Measurements from ENCODE around the gene ANO10.
"Not testable (repeated sequence)": the region's sequence is repeated elsewhere in the genome, so short reads cannot be mapped to it uniquely, and the experiment has no call there.

The ANO10 gene

GRCh38 chr3:43462566-43462965 lies 159.2 kb downstream of the ANO10 start:
- not testable (repeated sequence) for DNase-seq

DNA sequence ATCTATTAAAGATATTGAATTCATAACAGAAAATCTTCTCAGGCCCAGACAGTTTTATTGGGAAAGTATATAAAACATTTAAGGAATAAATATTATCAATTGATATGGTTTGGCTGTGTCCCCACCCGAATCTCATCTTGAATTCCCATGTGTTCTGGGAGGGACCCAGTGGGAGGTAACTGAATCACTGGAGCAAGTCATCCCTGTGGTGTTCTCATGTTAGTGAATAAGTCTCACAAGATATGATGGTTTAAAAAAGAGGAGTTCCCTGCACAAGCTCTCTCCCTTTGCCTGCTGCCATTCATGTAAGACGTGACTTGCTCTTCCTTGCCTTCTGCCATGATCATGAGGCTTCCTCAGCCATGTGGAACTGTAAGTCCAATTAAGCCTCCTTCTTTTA lies 160.5 kb downstream of the ANO10 start:
- DNase-seq: no peak

GRCh38 chr3:43457038-43457437 lies 164.8 kb downstream of the ANO10 start:
- DNase-seq: not testable (repeated sequence)

GRCh38 chr3:43455233-43455632 lies 166.6 kb downstream of the ANO10 start:
- no peak for DNase-seq

GRCh38 chr3:43453981-43454380 lies 167.8 kb downstream of the ANO10 start:
- DNase-seq: no peak

- no peak for DNase-seq
These were observed 170.0 kb downstream of the ANO10 start for GRCh38 chr3:43451670-43452254.

DNA sequence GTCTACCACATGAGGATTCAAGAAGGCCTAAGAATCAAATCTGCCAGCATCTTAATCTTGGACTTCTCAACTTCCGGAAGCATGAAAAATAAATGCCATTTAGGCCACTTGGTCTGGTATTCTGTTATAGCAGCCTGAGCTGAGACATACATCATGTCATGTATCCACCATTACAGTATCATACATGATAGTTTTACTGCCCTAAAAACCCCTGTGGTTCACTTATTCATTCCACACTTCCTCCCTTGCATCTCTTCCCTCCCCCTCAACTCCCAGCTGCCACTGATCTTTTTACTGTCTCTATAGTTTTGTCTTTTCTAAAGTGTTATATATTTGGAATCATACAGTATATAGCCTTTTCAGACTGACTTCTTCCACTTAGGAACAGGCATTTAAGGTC lies 173.7 kb downstream of the ANO10 start:
- no peak for DNase-seq

GRCh38 chr3:43445820-43446219 lies 176.0 kb downstream of the ANO10 start:
- no peak for DNase-seq

DNA sequence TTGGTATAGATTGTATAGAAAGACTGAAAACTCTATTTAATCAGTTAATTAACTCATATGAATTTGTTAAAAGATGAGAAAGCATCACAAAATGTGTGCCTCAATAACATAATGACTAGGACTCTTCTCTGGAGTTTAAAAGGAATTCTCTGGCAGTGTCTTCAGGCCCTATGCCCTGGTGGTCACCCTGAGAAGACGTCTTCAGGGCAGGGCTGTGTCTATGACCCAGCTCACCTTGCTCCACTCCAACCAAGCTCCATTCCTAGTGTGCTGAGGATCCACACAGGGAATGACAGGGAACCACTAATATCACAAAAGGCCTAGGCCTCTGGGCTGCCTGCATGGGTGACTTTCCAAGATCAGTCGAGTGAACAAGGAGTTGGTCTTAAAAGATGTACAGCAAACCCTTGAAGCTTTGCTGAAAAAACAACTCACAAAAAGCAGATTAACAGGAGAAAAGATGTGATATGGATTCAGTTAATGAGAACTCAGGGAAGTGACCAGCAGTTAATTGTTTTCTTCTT lies 178.9 kb downstream of the ANO10 start:
- DNase-seq: no peak

DNA sequence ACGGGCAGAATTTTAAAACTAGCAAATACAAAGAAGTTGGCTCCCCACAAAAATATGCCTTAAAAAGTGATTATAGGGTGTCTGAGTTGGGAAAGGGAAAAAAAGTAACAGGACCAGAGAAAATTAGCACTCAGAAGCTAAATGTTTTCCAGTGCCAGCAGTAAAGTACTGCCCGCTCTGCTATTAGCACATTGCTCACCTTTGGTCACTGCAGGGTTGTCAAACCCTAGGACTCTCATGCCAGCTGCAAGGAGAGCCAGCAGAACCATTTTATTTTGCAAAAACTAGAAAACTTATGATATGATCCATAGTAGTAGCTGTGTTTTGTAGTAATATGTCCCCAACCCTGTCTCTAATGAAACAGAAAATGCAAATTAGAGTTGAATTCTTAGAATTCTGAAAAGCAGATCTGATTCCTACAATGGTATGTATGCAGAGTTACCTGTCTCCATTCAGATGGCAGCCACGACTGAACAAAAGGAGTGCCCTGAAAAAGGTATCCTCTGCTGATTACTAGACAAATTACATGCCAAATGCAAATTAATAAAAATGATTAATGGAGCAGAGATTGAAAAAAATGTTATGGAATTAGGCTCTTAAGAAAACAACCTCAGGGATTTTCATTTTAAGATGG lies 185.2 kb downstream of the ANO10 start:
- no peak for DNase-seq

DNA sequence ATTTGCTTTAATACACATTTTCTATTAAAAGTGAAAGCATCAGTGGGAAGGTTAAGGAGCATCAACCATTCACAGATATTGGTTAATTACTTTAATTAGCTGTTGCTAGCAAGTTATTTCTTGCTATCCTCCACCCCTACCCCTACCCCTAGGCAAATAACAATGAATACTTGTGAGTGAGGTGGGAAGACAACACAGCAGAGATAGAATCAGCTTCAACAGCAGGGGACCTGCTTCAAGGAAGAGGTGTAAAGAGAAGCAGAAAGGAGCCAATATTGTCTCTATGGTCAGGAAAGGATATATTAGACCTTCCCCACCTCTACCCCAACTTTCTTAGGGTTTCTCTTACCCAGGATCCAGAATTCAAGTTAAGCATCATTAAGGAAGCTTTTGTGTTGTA lies 186.1 kb downstream of the ANO10 start:
- no peak for DNase-seq

DNA sequence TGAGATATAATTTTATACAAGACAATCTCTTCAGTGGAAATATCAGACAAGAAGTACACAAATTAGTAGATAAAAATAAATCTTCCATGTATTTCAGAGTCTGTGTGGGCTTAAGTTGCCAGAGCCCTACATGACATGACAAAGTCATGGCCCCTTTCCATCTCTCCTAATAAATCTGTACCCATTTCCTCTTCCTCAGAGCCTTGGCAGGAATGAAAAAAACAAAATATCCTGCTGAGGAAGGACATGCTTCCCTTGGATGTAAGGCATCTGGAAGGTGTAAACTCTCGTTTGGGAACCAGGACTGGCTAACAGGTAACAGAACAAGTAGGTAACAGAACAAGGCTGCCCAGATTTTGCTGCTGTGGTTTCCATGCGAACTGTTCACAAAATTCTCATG lies 187.4 kb downstream of the ANO10 start:
- DNase-seq: no peak

DNA sequence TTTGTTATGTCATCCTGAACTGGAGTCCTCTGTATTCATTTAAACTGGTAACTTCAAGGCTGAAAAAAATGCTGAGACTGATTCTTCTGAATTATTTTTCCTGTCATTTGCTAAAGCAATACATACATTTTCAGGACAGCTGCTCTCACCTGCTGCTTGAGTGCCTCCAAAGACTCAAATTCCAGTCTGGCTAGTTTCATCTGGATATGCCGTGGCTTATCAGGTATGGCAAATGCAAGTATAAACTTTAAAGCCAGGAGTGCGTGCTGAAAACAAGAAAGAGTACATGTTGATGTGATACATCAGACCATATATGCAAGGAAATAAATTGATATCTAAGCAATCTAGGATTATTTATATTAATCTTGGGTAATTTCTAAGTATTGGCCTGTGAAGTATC lies 189.3 kb downstream of the ANO10 start:
- no peak for DNase-seq

GRCh38 chr3:43426388-43426787 lies 195.4 kb downstream of the ANO10 start:
- no peak for DNase-seq

DNA sequence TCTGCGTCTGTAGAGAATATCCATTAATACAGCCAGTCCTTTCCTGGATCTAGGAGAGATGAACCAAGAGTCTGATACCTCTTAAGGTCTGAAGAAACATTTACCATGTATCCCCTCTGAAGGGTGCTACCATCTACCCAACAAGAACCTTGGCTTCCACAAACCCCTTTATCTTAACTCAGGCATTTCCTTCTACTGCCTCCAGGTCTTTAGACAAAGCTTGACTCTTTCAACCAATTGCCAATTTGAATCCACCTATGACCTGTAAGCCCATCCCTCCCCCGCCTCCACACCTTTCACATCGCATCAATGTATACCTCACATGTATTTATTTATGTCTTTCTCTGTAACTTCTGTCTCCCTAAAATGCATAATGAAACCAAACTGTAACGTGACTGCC lies 196.0 kb downstream of the ANO10 start:
- no peak for DNase-seq

GRCh38 chr3:43423639-43424038 lies 198.2 kb downstream of the ANO10 start:
- DNase-seq: no peak

DNA sequence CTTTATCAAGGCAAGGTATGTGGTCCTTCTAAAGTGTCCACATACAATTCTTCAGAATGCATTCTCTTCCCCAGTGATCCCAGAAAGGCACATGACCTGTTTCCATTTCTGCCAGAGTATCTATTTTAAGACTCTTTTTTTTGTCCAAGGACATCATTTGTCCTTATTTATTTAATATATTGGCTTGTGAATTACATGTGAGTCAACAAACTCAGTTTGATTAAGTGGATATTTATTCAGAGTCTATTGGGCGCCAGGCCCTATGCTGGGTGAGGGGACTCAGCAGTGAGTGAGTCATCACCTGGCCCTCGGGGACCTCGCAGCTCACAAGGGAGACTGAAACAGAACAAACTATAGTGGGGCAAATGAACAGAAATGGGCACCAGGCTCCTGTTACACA lies 198.7 kb downstream of the ANO10 start:
- DNase-seq: no peak

- no peak for DNase-seq
These were observed 203.1 kb downstream of the ANO10 start for GRCh38 chr3:43418601-43419272.

GRCh38 chr3:43417133-43417532 lies 204.7 kb downstream of the ANO10 start:
- DNase-seq: no peak

GRCh38 chr3:43415088-43415487 lies 206.7 kb downstream of the ANO10 start:
- DNase-seq: no peak

DNA sequence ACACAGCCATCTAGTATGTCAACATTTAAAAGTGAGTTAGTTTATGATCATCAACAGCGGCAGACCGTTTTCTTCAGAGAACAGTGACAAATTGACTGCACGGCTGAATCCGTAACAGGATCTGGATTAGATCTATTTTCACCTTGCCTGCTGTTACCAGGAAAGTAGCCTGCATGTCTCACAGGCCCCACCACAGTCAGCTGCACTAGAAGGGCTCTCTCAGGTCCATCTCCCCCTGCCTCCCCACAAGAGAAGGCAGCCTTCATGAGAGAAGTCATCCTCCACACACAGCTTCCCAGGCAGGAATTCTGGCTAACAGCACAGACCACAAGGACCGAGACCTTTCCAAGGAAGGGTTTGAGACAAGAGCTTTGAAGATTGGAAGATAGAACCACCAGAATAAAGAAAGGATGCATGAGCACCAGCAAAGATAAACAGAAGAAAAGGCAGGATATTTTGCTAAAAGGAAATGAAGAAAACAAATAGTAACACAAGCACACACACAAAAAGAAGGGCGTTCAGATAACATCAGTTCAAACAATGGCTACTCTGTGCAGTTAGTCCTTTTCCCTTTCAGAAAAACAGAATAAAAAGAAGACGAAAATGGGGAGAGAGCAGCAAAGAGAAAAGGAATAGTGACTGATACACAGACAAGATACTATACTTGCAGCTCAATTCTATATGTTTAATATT lies 208.0 kb downstream of the ANO10 start:
- no peak for DNase-seq

DNA sequence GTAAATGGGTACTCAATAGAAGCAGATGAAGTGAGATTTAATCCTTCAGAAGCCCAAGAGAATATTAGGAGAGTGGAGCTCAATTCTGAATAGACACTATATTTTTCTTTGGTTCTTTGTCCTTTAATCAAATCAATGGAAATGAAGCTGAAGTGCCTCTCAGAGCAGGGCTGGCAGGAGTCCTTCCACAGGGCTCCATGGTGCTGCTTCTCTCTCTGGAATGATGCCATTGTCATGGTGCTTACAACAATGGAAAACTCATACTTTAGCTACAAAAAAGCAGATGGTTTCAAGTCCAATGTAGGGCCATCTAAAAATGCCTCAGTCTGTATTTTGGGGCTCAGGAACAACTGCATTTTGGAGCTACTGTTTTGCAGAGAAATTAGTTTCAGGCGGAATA lies 210.4 kb downstream of the ANO10 start:
- DNase-seq: no peak

- DNase-seq: no peak
These were observed 211.2 kb downstream of the ANO10 start for GRCh38 chr3:43410592-43410991.

DNA sequence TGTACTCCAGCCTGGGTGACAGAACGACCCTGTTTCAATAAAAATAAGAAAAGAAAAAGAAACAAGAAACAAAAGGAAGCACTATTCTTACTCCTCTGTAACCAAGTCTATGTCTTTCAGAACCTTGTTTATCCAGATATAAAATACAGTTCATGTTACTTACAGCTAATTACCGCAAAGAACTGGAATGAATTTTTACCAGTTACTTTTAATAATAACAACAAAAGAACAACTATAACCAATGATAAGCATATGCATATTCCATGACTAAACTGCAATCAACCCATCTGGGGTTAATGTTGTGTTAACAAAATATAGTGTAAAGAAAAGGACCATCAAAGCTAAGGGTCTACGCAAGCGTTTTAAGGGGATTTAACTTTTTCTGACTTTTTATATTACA lies 212.3 kb downstream of the ANO10 start:
- DNase-seq: no peak
